ENCODE data around the gene HAPLN1. TPM values are rescaled to one million over a fixed set of nuclear protein-coding genes. Genes with fewer than 3 reads are reported as not detected.

HAPLN1 gene
- total RNA-seq, 2 donors from 2014 or later: 0.29 to 0.73 TPM

GRCh38 chr5:83721953-83722901 lies 1.6 kb upstream of the HAPLN1 start:
- intact Hi-C loops (cut with DNase I): no loop called here
- peak; percentile 75 for DNase-seq
- ATAC-seq: peak; percentile 87 to 91

GRCh38 chr5:83718936-83719495 lies 1.6 kb downstream of the HAPLN1 start:
- DNase-seq (no peak), ATAC-seq (no peak)
- intact Hi-C loops (cut with DNase I): no loop called here

- intact Hi-C loops (cut with DNase I): no loop called here
- no peak for DNase-seq
- ATAC-seq: peak in 1 of 2 donors; percentile 61
Observed at GRCh38 chr5:83718195-83718825, 2.3 kb downstream of the HAPLN1 start.

GRCh38 chr5:83715236-83716065 lies 5.2 kb downstream of the HAPLN1 start:
- DNase-seq (no peak), ATAC-seq (no peak)
- intact Hi-C loops (cut with DNase I): no loop called here

GRCh38 chr5:83714810-83715209 lies 5.8 kb downstream of the HAPLN1 start:
- intact Hi-C loops (cut with DNase I): no loop called here
- ATAC-seq: no peak
- no peak for DNase-seq

GRCh38 chr5:83711982-83712601 lies 8.6 kb downstream of the HAPLN1 start:
- ATAC-seq (no peak), DNase-seq (no peak)
- intact Hi-C loops (cut with DNase I): no loop called here

GRCh38 chr5:83709973-83710372 lies 10.7 kb downstream of the HAPLN1 start:
- intact Hi-C loops (cut with DNase I): no loop called here

GRCh38 chr5:83708170-83708569 lies 12.5 kb downstream of the HAPLN1 start:
- intact Hi-C loops (cut with DNase I): no loop called here
- ATAC-seq (no peak), DNase-seq (no peak)

More at GRCh38 chr5:83709973-83710372, 10.7 kb downstream of the HAPLN1 start:
- ATAC-seq (no peak), DNase-seq (no peak)

GRCh38 chr5:83703059-83703458 lies 17.6 kb downstream of the HAPLN1 start:
- ATAC-seq (no peak), DNase-seq (no peak)
- intact Hi-C loops (cut with DNase I): no loop called here

- DNase-seq (no peak), ATAC-seq (no peak)
- intact Hi-C loops (cut with DNase I): no loop called here
Observed at GRCh38 chr5:83701886-83702285, 18.8 kb downstream of the HAPLN1 start.

- ATAC-seq (no peak), DNase-seq (no peak)
- intact Hi-C loops (cut with DNase I): no loop called here
Observed at GRCh38 chr5:83689881-83690280, 30.8 kb downstream of the HAPLN1 start.

GRCh38 chr5:83688281-83688680 lies 32.4 kb downstream of the HAPLN1 start:
- ATAC-seq (no peak), DNase-seq (no peak)
- intact Hi-C loops (cut with DNase I): no loop called here

- ATAC-seq (no peak), DNase-seq (no peak)
- intact Hi-C loops (cut with DNase I): no loop called here
Observed at GRCh38 chr5:83687124-83687619, 33.5 kb downstream of the HAPLN1 start.

- DNase-seq (no peak), ATAC-seq (no peak)
- intact Hi-C loops (cut with DNase I): no loop called here
Observed at GRCh38 chr5:83686251-83686650, 34.4 kb downstream of the HAPLN1 start.

GRCh38 chr5:83683836-83684235 lies 36.8 kb downstream of the HAPLN1 start:
- intact Hi-C loops (cut with DNase I): no loop called here
- DNase-seq (no peak), ATAC-seq (no peak)

GRCh38 chr5:83672646-83673045 lies 48.0 kb downstream of the HAPLN1 start:
- no peak for ATAC-seq

GRCh38 chr5:83672158-83672557 lies 48.5 kb downstream of the HAPLN1 start:
- DNase-seq (no peak), ATAC-seq (no peak)
- intact Hi-C loops (cut with DNase I): no loop called here

More at GRCh38 chr5:83672646-83673045, 48.0 kb downstream of the HAPLN1 start:
- DNase-seq: no peak
- intact Hi-C loops (cut with DNase I): no loop called here

- ATAC-seq (no peak), DNase-seq (no peak)
- intact Hi-C loops (cut with DNase I): no loop called here
Observed at GRCh38 chr5:83665631-83666030, 55.0 kb downstream of the HAPLN1 start.

- intact Hi-C loops (cut with DNase I): no loop called here
- DNase-seq (no peak), ATAC-seq (no peak)
Observed at GRCh38 chr5:83662558-83662957, 58.1 kb downstream of the HAPLN1 start.

All from left cardiac atrium (tissue), 4 donors.